SK-N-SH (cell line): ENCODE data around the gene GSTM1. TPM values are rescaled to one million over a fixed set of nuclear protein-coding genes. Genes with fewer than 3 reads are reported as not detected.

ENCODE experiments used
- CTCF ChIA-PET: fragments of 300-600, 350-600 bp; formaldehyde crosslinking; extraction: SDS; loops from one replicate; lab custom pipeline; 2021; lab: Yijun Ruan, JAX
- POLR2A ChIA-PET: fragments of 350-600 bp; sonication (Branson Sonifier 250); formaldehyde crosslinking; extraction: SDS; loops from one replicate; lab custom pipeline; 2020; ENCODE audit warnings: antibody characterized with exemption, inconsistent platforms; lab: Yijun Ruan, JAX
- DNase-seq: peaks from one replicate; pipeline ENCODE4 v3.0.0; 2012
- H2AFZ ChIP-seq: fragments of 200-600 bp; sonication (generic); 2 replicates; pipeline ENCODE4 v1.8.1; 2016; ENCODE audit warnings: antibody characterized with exemption, mild to moderate bottlenecking, low read depth
- H3F3A ChIP-seq: fragments of 200-600 bp; sonication (generic); replicated peaks from 2 replicates; pipeline ENCODE3; 2016; ENCODE audit warnings: antibody characterized with exemption, mild to moderate bottlenecking; ENCODE audit not compliant: insufficient read depth
- H3K27ac ChIP-seq, 2 experiments: fragments of 200-500 bp in 1 of 2; fragments of 200-600 bp in 1 of 2; sonication (Bioruptor generic) in 1 of 2; sonication (generic), shearing (Covaris generic) in 1 of 2; 2 replicates each; pipeline versions ENCODE4 v1.5.1 to v1.6.1; 2014 to 2016; ENCODE audit warnings: low read depth in 2 of 2, inconsistent platforms in 1 of 2, low read length in 1 of 2, mild to moderate bottlenecking in 1 of 2, mixed read lengths in 1 of 2
- H3K27me3 ChIP-seq: fragments of 200-600 bp; sonication (generic), shearing (Covaris generic); 2 replicates; pipeline ENCODE4 v1.6.1; 2016; ENCODE audit warnings: mixed run types; ENCODE audit not compliant: insufficient read depth
- H3K36me3 ChIP-seq, 2 experiments: fragments of 200-500 bp in 1 of 2; fragments of 200-600 bp in 1 of 2; sonication (Bioruptor generic) in 1 of 2; sonication (generic) in 1 of 2; replicated peaks in 1 of 2; 2 replicates each; pipeline versions ENCODE3 to v1.5.1; 2014 to 2016; ENCODE audit warnings: low read length in 1 of 2, mild to moderate bottlenecking in 1 of 2; ENCODE audit not compliant: insufficient read depth in 2 of 2, control insufficient read depth in 1 of 2
- H3K4me1 ChIP-seq, 2 experiments: fragments of 200-500 bp in 1 of 2; fragments of 200-600 bp in 1 of 2; sonication (Bioruptor generic) in 1 of 2; sonication (generic), shearing (Covaris generic) in 1 of 2; 2 replicates each; pipeline versions ENCODE4 v1.5.1 to v1.6.1; 2014 to 2016; ENCODE audit warnings: low read depth in 1 of 2, low read length in 1 of 2, mixed run types in 1 of 2; ENCODE audit not compliant: insufficient read depth in 2 of 2, control insufficient read depth in 1 of 2
- H3K4me2 ChIP-seq: fragments of 200-600 bp; sonication (generic), shearing (Covaris generic); 2 replicates; pipeline ENCODE4 v1.6.1; 2017; ENCODE audit warnings: mixed run types
- H3K4me3 ChIP-seq, 2 experiments: fragments of 200-500 bp in 1 of 2; fragments of 200-600 bp in 1 of 2; sonication (Bioruptor generic) in 1 of 2; sonication (generic), shearing (Covaris generic) in 1 of 2; 2 replicates each; pipeline versions ENCODE4 v1.5.1 to v1.8.1; 2014 to 2016; ENCODE audit warnings: low read depth in 2 of 2, inconsistent platforms in 1 of 2, low read length in 1 of 2, mild to moderate bottlenecking in 1 of 2, mixed read lengths in 1 of 2, moderate library complexity in 1 of 2
- H3K79me2 ChIP-seq: fragments of 200-600 bp; sonication (generic); 2 replicates; pipeline ENCODE4 v1.8.1; 2017; ENCODE audit warnings: mild to moderate bottlenecking; ENCODE audit not compliant: insufficient read depth
- H3K9ac ChIP-seq: fragments of 200-600 bp; sonication (generic); 2 replicates; pipeline ENCODE4 v1.6.1; 2017; ENCODE audit warnings: mixed run types
- H3K9me2 ChIP-seq: fragments of 200-600 bp; sonication (generic); 2 replicates; pipeline ENCODE4 v1.6.1; 2017; ENCODE audit warnings: mixed run types
- H3K9me3 ChIP-seq: fragments of 200-600 bp; sonication (generic); 2 replicates; pipeline ENCODE4 v1.6.1; 2017; ENCODE audit warnings: mixed run types, mild to moderate bottlenecking, moderate library complexity
- H4K20me1 ChIP-seq: fragments of 200-600 bp; sonication (generic); 2 replicates; pipeline ENCODE4 v1.6.1; 2017; ENCODE audit warnings: mild to moderate bottlenecking, mixed run types; ENCODE audit not compliant: insufficient read depth
- CTCF ChIP-seq: fragments of 200-600 bp; sonication (generic); IDR thresholded peaks from 2 replicates; pipeline ENCODE4 v1.6.1; 2017; ENCODE audit warnings: antibody characterized with exemption, mild to moderate bottlenecking, moderate library complexity
- ELF1 ChIP-seq: IDR thresholded peaks from 2 replicates; pipeline ENCODE4 v1.4.0; 2012
- EP300 ChIP-seq, 2 experiments: IDR thresholded peaks; 2 replicates each; pipeline versions ENCODE4 v1.4.0 to v1.6.1; 2012; ENCODE audit warnings: borderline replicate concordance in 1 of 2, low read depth in 1 of 2, low read length in 1 of 2
- EZH2phosphoT487 ChIP-seq: fragments of 200-600 bp; sonication (generic); IDR thresholded peaks from 2 replicates; pipeline ENCODE4 v1.6.1; 2017; ENCODE audit warnings: low read depth, mixed run types, mild to moderate bottlenecking, antibody characterized with exemption, moderate library complexity, borderline replicate concordance
- FOSL2 ChIP-seq: IDR thresholded peaks from 2 replicates; pipeline ENCODE4 v1.4.0; 2012; ENCODE audit warnings: low read depth, mild to moderate bottlenecking, moderate library complexity, borderline replicate concordance
- MEF2A ChIP-seq: IDR thresholded peaks from 2 replicates; pipeline ENCODE4 v1.4.0; 2012; ENCODE audit warnings: low read depth, borderline replicate concordance
- MXI1 ChIP-seq: IDR thresholded peaks from 2 replicates; pipeline ENCODE4 v1.6.1; 2012; ENCODE audit warnings: mild to moderate bottlenecking, low read depth, low read length, improper control_type of control experiment
- POLR2AphosphoS5 ChIP-seq: IDR thresholded peaks from 2 replicates; pipeline ENCODE4 v1.6.1; 2012; ENCODE audit warnings: low read depth, low read length
- RCOR1 ChIP-seq: fragments of 150-350 bp; IDR thresholded peaks from 2 replicates; pipeline ENCODE4 v1.6.1; 2017; ENCODE audit warnings: antibody characterized with exemption, low read length
- TAF1 ChIP-seq: IDR thresholded peaks from 2 replicates; pipeline ENCODE4 v1.6.1; 2012; ENCODE audit warnings: low read depth, mild to moderate bottlenecking, low read length, moderate library complexity, borderline replicate concordance
- YY1 ChIP-seq: IDR thresholded peaks from 2 replicates; pipeline ENCODE4 v1.4.0; 2012; ENCODE audit warnings: low read depth, mild to moderate bottlenecking
- WGBS: methylation state at CpG from one replicate; pipeline ENCODE4 v1.1.6; 2017; ENCODE audit warnings: low lambda C conversion rate; 5-methylcytosine and 5-hydroxymethylcytosine counted together
- polyA plus RNA-seq, 3 experiments: library from polyadenylated mRNA; depleted of rRNA; stranded (reverse); fragments of >200 nt; gene quantifications; 2 replicates each; pipeline ENCODE4 v1.2.3, GENCODE V29; 2012
- TF ChIP-seq, protein P1 (sequence below): fragments of 150-350 bp; IDR thresholded peaks from 2 replicates; pipeline ENCODE4 v1.6.1; 2016; ENCODE audit warnings: mild to moderate bottlenecking, low read depth, low read length
- TF ChIP-seq, protein P2 (sequence below): IDR thresholded peaks from 2 replicates; pipeline ENCODE4 v1.4.0; 2012; ENCODE audit warnings: low read depth, borderline replicate concordance

GSTM1 gene
- polyA plus RNA-seq, 1 of the 3 experiments (the other 2 are of a cell fraction) = not detected

- no peaks in the 10 kb centered on the region for H3K79me2 ChIP-seq
- no peak overlapping the region for H3K4me3 ChIP-seq
- 50% methylated on average over 1 of the region's 2 CpGs for WGBS
- no peaks in the 10 kb centered on the region for H3K36me3 ChIP-seq
- POLR2A ChIA-PET = interaction anchor here (1.9 to 4.9 kb wide), 3 partner anchors 9 to 95 kb away, joined by 8 to 44 read pairs (median 11); partner anchors contain the start of gene GNAI3
- peaks cover 4% of the 10 kb centered on the region for H3F3A ChIP-seq
- H3K9me2 ChIP-seq = no peaks in the 10 kb centered on the region
- H3K27ac ChIP-seq = peak overlapping the region in 1 of 2 experiments; percentile 98; a peak in 3 of 4 replicates
- H3K9ac ChIP-seq = no peak overlapping the region
- no peak overlapping the region for H3K4me2 ChIP-seq
- no peak for DNase-seq
- H4K20me1 ChIP-seq = no peaks in the 10 kb centered on the region
- TF ChIP-seq MEF2A (no peak), CTCF (no peak), YY1 (no peak), MXI1 (no peak), RCOR1 (no peak), EP300 (IDR thresholded peaks at IDR 0.05; ENCODE audit: borderline replicate concordance in 1 of 2, low read depth in 1 of 2, low read length in 1 of 2) (no peak)
- H3K4me1 ChIP-seq = peaks cover 2 to 62% of the 10 kb centered on the region in 2 experiments; a peak in 3 of 4 replicates
- H3K9me3 ChIP-seq = no peaks in the 10 kb centered on the region
- no peak overlapping the region for H2AFZ ChIP-seq
- H3K27me3 ChIP-seq = no peaks in the 10 kb centered on the region
- CTCF ChIA-PET = interaction anchor here (0.7 to 9.5 kb wide), 26 partner anchors 9 to 855 kb away, joined by 3 to 169 read pairs (median 10); partner anchors contain the start of genes AHCYL1, AMPD2, GNAI3 and GNAT2
Observed at GRCh38 chr1:109641078-109641740, 46.4 kb upstream of the GSTM1 start.

DNA sequence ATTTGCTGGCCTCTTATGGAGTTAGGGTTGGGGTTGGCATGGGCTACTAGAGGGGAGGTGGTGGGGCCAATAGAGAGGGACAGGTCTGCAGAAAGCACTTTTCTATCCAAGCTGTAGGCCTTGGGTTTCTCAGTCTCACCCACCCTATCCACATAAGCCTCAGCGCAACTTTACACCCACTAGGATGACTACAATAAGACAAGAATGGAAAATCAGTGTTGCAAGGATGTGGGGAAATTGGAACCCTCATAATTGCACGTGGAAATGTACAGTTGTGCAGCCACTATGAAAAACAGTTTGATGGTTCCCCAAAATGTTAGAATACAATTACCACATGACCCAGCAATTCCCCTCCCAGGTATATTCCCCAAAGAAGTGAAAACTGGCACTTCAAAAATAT lies 45.8 kb upstream of the GSTM1 start:
- Histone ChIP-seq H3F3A (peaks cover 4% of the 10 kb centered on the region), H3K9ac (no peak overlapping the region), H3K27ac (peak overlapping the region in 1 of 2 experiments; percentile 98; a peak in 2 of 4 replicates), H3K79me2 (no peaks in the 10 kb centered on the region), H3K27me3 (no peaks in the 10 kb centered on the region), H3K9me2 (no peaks in the 10 kb centered on the region), H3K9me3 (no peaks in the 10 kb centered on the region), H2AFZ (no peak overlapping the region), H3K4me3 (no peak overlapping the region), H3K4me2 (no peak overlapping the region), H4K20me1 (no peaks in the 10 kb centered on the region), H3K36me3 (no peaks in the 10 kb centered on the region), H3K4me1 (peaks cover 0 to 56% of the 10 kb centered on the region in 2 experiments; a peak in 2 of 4 replicates)
- CTCF ChIA-PET = interaction anchor here (1.0 to 9.5 kb wide), 9 partner anchors 9 to 151 kb away, joined by 3 to 169 read pairs (median 35); partner anchors contain the start of gene GSTM4
- no peak for DNase-seq
- WGBS = 86% methylated on average over 2 of the region's 2 CpGs
- no peak for TF ChIP-seq POLR2AphosphoS5
- POLR2A ChIA-PET = interaction anchor here (4.9 kb wide), 1 partner anchor 93 kb away, joined by 44 read pairs; the partner anchor contains the start of gene GNAI3

DNA sequence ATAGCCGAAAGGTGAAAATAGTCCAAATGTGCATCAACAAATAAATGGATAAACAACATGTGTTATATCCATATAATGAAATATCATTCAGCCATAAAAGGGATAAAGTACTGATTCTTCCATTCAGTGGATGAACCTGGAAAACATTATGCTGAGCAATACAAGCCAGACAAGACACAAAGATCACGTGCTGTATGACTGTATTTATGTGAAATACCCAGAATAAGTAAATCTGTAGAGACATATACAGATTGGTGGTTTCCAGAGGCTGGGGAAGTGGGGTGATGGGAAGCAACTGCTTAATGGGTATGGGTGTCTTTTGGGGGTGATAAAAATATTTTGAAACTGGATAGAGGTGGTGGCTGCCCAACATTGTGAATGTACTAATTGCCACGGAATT lies 45.0 kb upstream of the GSTM1 start:
- POLR2A ChIA-PET = no interaction called here
- no peak for TF ChIP-seq EZH2phosphoT487
- TF ChIP-seq, protein P1, sequence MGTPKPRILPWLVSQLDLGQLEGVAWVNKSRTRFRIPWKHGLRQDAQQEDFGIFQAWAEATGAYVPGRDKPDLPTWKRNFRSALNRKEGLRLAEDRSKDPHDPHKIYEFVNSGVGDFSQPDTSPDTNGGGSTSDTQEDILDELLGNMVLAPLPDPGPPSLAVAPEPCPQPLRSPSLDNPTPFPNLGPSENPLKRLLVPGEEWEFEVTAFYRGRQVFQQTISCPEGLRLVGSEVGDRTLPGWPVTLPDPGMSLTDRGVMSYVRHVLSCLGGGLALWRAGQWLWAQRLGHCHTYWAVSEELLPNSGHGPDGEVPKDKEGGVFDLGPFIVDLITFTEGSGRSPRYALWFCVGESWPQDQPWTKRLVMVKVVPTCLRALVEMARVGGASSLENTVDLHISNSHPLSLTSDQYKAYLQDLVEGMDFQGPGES = no peak
- TF ChIP-seq CTCF = no peak
- TF ChIP-seq EP300 (IDR thresholded peaks at IDR 0.05; ENCODE audit: borderline replicate concordance in 1 of 2, low read depth in 1 of 2, low read length in 1 of 2) = no peak
- no peak for TF ChIP-seq FOSL2
- no peak for TF ChIP-seq ELF1
- TF ChIP-seq MXI1 = no peak
- no peak for TF ChIP-seq TAF1
- TF ChIP-seq, protein P2, sequence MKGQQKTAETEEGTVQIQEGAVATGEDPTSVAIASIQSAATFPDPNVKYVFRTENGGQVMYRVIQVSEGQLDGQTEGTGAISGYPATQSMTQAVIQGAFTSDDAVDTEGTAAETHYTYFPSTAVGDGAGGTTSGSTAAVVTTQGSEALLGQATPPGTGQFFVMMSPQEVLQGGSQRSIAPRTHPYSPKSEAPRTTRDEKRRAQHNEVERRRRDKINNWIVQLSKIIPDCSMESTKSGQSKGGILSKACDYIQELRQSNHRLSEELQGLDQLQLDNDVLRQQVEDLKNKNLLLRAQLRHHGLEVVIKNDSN = no peak; the same call in 1 of the 2 replicates

More for the DNA sequence above, 45.0 kb upstream of the GSTM1 start:
- CTCF ChIA-PET = interaction anchor here (1.0 to 11.4 kb wide), 6 partner anchors 15 to 342 kb away, joined by 3 to 297 read pairs (median 4); partner anchors contain the start of genes AHCYL1, GNAI3 and GPR61
- Histone ChIP-seq H3K4me3 (no peak overlapping the region), H3K9me2 (no peaks in the 10 kb centered on the region), H3K36me3 (no peaks in the 10 kb centered on the region), H3K79me2 (no peaks in the 10 kb centered on the region), H3K4me1 (peaks cover 0 to 48% of the 10 kb centered on the region in 2 experiments; a peak in 2 of 4 replicates), H2AFZ (no peak overlapping the region), H3K27me3 (no peaks in the 10 kb centered on the region), H3K27ac (no peak overlapping the region), H3K4me2 (no peak overlapping the region), H4K20me1 (no peaks in the 10 kb centered on the region), H3K9ac (no peak overlapping the region), H3K9me3 (no peaks in the 10 kb centered on the region), H3F3A (peaks cover 4% of the 10 kb centered on the region)
- WGBS = 50% methylated on average over 3 of the region's 3 CpGs
- no peak for DNase-seq
